K562 (cell line): ENCODE data around the gene TEDDM1. TPM values are rescaled to one million over a fixed set of nuclear protein-coding genes. Genes with fewer than 3 reads are reported as not detected.

Experiments
- E2F8 ChIP-seq: fragments of 450-650 bp; IDR thresholded peaks from 2 replicates; pipeline ENCODE4 v1.7.1; 2018; ENCODE audit warnings: mild to moderate bottlenecking, low read depth; ENCODE audit not compliant: partially characterized antibody
- HIVEP1 ChIP-seq: fragments of 250-450 bp; sonication (Bioruptor Pico); IDR thresholded peaks from 2 replicates; pipeline ENCODE4 v1.4.0; 2020; ENCODE audit warnings: mild to moderate bottlenecking
- HMG20A ChIP-seq: fragments of 450-650 bp; formaldehyde crosslinking; conservative IDR thresholded peaks from 2 replicates; pipeline ENCODE4 v1.4.0; 2020; ENCODE audit warnings: mild to moderate bottlenecking, mixed read lengths
- HNRNPK ChIP-seq: fragments of 200-400 bp; formaldehyde crosslinking; IDR thresholded peaks from one replicate; pipeline ENCODE4 v1.6.1; 2018; ENCODE audit warnings: mild to moderate bottlenecking, low read depth, low read length; ENCODE audit not compliant: poor library complexity, severe bottlenecking
- MGA ChIP-seq: fragments of 450-650 bp; IDR thresholded peaks from 2 replicates; pipeline ENCODE4 v1.6.1; 2016; ENCODE audit warnings: mild to moderate bottlenecking, moderate library complexity
- MNT ChIP-seq, 2 experiments: fragments of 450-650 bp; conservative IDR thresholded peaks; 2 replicates each; pipeline ENCODE4 v1.6.1; 2017; ENCODE audit warnings: mild to moderate bottlenecking in 2 of 2, moderate library complexity in 2 of 2
- MTA3 ChIP-seq: fragments of 450-650 bp; formaldehyde crosslinking; IDR thresholded peaks from 2 replicates; pipeline ENCODE4 v1.6.1; 2017; ENCODE audit warnings: mild to moderate bottlenecking, borderline replicate concordance
- POLR2G ChIP-seq: fragments of 200-400 bp; formaldehyde crosslinking; IDR thresholded peaks from 2 replicates; pipeline ENCODE4 v1.6.1; 2017; ENCODE audit warnings: low read depth, mild to moderate bottlenecking, antibody characterized with exemption, low read length, moderate library complexity
- ZNF224 ChIP-seq: sonication (generic); formaldehyde crosslinking; IDR thresholded peaks from 2 replicates; pipeline ENCODE4 v1.8.0; 2022; ENCODE audit warnings: mild to moderate bottlenecking, missing genetic modification reagents
- ZNF717 ChIP-seq: fragments of 250-450 bp; sonication (Bioruptor Pico); IDR thresholded peaks from 2 replicates; pipeline ENCODE4 v1.5.0; 2021
- ZNF780A ChIP-seq: fragments of 250-450 bp; sonication (Bioruptor Pico); IDR thresholded peaks from 2 replicates; pipeline ENCODE4 v1.5.0; 2021; ENCODE audit warnings: mild to moderate bottlenecking
- polyA plus RNA-seq, 8 experiments: library from polyadenylated mRNA; depleted of rRNA in 4 of 8; stranded (reverse) in 5 of 8; unstranded in 3 of 8; fragments of >200 nt; fragmentation: Nextera tagmentation in 2 of 8; fragmentation: Illumina TruSeq in 1 of 8; extraction: Ambion mirVana in 2 of 8; extraction: Trizol in 1 of 8; gene quantifications; 2 replicates each; pipeline versions ENCODE4 v1.2.1 to v1.2.3, GENCODE V29; 2011 to 2014; ENCODE audit warnings: inconsistent platforms in 1 of 8, missing spikeins in 1 of 8
- total RNA-seq, 7 experiments: library from RNA; depleted of rRNA in 6 of 7; stranded (reverse); fragments of >200 nt in 6 of 7; fragmentation: Illumina TruSeq in 2 of 7; extraction: Trizol in 2 of 7; gene quantifications; 2 replicates each; pipeline versions ENCODE4 v1.2.1 to v1.2.3, GENCODE V29; 2011 to 2021; ENCODE audit warnings: low replicate concordance in 1 of 7

Gene TEDDM1
- total and polyA plus RNA-seq, 9 of the 15 experiments (the other 6 are each of a cell fraction or from before 2014, with no cell fraction given) = not detected

DNA sequence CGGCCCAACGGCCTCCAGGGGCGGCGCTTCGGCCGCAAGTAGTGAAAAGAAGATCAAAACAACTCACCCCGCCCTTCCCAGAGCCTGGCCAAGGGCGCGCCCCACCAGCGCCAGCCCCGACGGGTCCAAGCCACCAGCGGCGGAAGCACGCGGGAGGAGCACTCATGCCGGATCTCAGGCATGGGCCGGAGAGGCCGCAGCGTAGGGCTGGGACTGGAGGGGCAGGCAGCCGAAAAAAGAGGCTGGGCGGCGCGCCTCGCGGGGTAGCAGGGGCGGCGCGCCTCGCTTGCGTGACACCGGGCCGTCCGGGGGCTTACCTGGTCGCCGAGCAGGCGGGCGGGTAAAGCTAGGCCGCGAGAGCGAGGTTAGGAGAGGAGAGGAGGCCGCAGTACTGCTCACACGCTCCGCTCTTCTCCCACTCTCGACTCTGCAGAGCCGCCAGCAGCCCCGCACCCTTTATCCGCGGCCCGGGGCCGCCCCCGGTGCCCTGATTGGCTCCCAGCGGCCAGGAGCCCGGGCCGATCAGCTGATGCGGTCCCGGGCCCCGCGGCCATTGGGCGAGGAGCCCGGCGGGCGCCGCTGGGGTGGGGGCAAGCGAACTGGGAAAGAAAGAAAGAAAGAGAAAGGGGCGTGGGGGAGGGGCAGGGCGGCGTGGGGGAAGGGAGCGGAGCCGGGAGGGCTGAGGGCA lies 9.0 kb downstream of the TEDDM1 start, which contains the start of gene GLUL (continued):
- peak; percentile 38 for TF ChIP-seq E2F8
- peak; percentile 97 for TF ChIP-seq HNRNPK
- peak; percentile 81 for TF ChIP-seq MGA
- peak; percentile 99 for TF ChIP-seq POLR2G
- peak; percentile 80 to 93 for TF ChIP-seq MNT (conservative IDR thresholded peaks at IDR 0.05)
- TF ChIP-seq HIVEP1 (CRISPR knock-in tag) = 0 out of 2 replicates have a peak, but pooled peaks have one; percentile 38
- TF ChIP-seq ZNF224 (CRISPR knock-in tag) = peak; percentile 88
- peak; percentile 99; the same call in 1 of the 2 replicates for TF ChIP-seq MTA3
- TF ChIP-seq ZNF780A (CRISPR knock-in tag) = no peak
- TF ChIP-seq HMG20A (CRISPR knock-in tag) = no peak
- TF ChIP-seq ZNF717 = no peak
